ENCODE data around the gene EHD2.

GRCh38 chr19:47729468-47729798 lies 16.2 kb downstream of the EHD2 start:
- TF ChIP-seq ZBTB7A (IDR thresholded peaks at IDR 0.05; ENCODE audit: low read depth) (no peak), EP300 (IDR thresholded peaks at IDR 0.05; ENCODE audit: borderline replicate concordance) (peak; percentile 44; the same call in 1 of the 2 replicates), REST (IDR thresholded peaks at IDR 0.05; ENCODE audit: low read depth) (no peak), RAD21 (IDR thresholded peaks at IDR 0.05; ENCODE audit: low read depth) (no peak), TAF1 (IDR thresholded peaks at IDR 0.05; ENCODE audit: low read depth) (peak; percentile 25; the same call in 1 of the 2 replicates), YY1 (IDR thresholded peaks at IDR 0.05; ENCODE audit: low read depth) (no peak), EGR1 (IDR thresholded peaks at IDR 0.05) (no peak), CREB1 (IDR thresholded peaks at IDR 0.05; ENCODE audit: low read depth) (no peak), CEBPB (IDR thresholded peaks at IDR 0.05) (no peak), TCF12 (IDR thresholded peaks at IDR 0.05; ENCODE audit: low read depth) (peak; percentile 69; the same call in 1 of the 2 replicates), TEAD4 (IDR thresholded peaks at IDR 0.05) (peak; percentile 88), FOXM1 (IDR thresholded peaks at IDR 0.05; ENCODE audit: borderline replicate concordance, low read depth) (no peak), USF1 (IDR thresholded peaks at IDR 0.05) (no peak), NFIC (IDR thresholded peaks at IDR 0.05) (peak; percentile 25; the same call in 1 of the 2 replicates)

Data from Ishikawa (cell line).